ENCODE measurements around the gene ACAN.
"Not testable (repeated sequence)": the region's sequence is repeated elsewhere in the genome, so short reads cannot be mapped to it uniquely, and the experiment has no call there.

Gene ACAN

GRCh38 chr15:88904624-88905327, 101.5 kb downstream of the ACAN start:
- DNase-seq = peak; percentile 28

DNA sequence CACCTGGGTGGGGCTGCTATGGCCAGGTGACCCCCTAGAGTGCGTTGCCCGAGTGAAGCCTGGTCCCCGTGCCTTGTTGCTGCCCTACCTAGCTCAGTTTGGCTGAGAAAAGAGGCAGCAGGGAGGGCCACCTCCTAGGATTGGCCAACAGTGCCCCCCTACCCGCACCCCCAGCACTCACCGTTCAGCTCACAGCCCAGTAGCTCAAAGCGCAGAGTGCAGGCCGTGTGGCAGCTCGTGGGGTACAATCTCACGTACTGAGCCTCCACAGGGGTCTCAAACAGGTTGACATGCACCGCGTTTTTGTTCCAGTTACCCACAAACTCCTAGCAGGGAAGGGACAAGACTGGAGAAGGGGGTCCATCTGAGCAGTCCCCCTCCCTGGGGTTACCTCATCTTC, 102.3 kb downstream of the ACAN start:
- no peak for DNase-seq

DNA sequence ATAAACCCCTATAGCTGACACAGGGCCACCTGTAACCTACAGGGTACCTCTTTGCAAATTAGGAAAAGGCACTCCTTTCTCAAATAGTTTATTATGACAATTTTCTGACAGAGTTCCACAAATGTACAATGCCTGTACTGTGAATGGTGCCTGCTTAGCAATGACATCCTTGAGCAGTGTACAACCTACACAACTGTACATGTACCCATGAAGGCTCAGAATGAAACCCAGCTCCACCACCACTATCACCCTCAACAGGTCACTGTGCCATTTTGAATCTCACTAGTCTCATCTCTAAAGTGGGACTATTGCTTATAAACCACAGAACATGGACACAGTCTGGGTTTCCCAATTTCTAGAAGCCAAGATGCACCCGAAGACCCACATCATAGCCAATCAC, 102.9 kb downstream of the ACAN start:
- no peak for DNase-seq

DNA sequence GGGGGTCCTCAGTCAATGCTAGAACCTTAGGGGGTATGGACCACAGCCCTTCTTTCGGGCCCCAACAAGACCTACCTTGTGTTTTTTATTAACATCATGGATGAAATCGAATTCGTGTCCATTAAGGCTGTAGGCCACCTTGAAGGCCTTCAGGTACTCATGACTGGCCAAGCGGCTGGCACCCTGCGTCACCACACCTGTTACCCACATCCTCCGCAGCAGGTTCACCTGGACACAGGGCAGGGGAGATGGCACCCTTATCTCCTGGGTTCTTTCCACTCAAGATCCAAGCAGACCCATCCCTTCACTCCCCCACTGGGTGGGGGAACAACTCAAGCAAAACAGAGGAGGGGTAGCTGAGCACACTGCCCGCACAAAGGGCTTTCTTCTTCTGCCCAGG, 103.3 kb downstream of the ACAN start:
- DNase-seq = no peak

- DNase-seq = no peak
These were observed 103.9 kb downstream of the ACAN start for GRCh38 chr15:88907111-88907510.

GRCh38 chr15:88908123-88908522, 104.9 kb downstream of the ACAN start:
- no peak for DNase-seq

DNA sequence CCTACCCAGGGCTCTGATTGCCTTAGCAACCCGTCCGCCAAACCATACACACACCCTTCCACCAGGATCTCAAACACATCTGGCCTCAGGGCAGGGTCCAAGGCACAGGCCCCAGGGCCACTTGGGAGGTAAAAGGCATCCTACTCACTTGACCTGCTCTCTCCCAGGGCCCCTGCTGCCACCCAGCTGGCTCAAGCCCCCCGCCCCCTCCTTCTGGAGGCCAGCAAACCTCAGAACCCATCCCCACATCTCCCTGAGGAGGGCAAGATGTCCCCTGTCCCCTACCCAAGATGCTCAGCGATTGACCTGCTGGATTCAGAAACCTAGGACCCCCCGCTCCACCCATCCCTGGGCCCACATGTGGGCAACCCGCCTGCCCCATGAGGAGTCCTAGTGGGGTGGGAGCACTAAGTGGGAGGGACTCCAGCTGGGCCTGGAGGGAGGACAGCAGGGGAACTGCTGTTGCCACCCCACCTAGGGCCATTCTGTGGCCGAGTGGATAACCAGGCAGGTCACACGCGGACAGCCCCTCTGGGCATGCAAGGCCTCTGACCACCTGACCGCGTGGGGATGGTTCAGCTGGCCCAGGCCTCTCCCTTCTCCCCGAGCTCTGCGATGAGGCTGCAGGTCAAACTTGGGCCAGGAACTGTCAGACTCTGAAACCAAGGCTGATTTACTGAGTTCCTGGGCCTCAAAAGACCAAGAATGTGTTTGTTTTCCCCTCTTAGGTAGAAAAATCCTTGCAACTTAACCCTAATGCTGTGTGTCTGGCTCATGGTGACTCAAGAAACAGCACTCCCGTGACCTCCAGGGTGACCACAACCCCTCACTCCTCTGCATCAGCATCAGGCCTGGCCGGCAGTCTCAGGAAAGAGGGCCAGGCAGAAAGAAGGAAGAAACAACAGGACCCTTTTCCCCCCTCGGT, 105.7 kb downstream of the ACAN start:
- DNase-seq = no peak

GRCh38 chr15:88909956-88910831, 107.0 kb downstream of the ACAN start:
- no peak for DNase-seq

DNA sequence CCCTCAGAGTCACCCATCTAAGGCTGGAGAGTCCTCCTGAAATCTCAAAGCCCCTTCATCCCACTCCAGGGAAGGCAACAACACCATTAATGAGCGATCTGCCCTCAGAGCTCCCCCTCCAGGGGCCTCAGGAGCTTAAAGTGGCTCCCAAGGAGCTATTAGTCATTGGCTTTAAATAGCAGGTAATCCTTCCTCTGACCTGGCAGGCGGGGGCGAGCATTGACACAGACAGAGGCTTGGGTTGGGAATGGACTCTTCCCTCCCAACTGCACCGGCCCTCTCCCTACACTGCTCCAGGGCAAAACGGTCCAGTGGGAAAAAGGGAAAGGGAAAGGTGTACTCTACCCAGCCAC, 108.5 kb downstream of the ACAN start:
- DNase-seq = no peak

- DNase-seq = no peak
These were observed 109.3 kb downstream of the ACAN start for GRCh38 chr15:88912500-88912921.

DNA sequence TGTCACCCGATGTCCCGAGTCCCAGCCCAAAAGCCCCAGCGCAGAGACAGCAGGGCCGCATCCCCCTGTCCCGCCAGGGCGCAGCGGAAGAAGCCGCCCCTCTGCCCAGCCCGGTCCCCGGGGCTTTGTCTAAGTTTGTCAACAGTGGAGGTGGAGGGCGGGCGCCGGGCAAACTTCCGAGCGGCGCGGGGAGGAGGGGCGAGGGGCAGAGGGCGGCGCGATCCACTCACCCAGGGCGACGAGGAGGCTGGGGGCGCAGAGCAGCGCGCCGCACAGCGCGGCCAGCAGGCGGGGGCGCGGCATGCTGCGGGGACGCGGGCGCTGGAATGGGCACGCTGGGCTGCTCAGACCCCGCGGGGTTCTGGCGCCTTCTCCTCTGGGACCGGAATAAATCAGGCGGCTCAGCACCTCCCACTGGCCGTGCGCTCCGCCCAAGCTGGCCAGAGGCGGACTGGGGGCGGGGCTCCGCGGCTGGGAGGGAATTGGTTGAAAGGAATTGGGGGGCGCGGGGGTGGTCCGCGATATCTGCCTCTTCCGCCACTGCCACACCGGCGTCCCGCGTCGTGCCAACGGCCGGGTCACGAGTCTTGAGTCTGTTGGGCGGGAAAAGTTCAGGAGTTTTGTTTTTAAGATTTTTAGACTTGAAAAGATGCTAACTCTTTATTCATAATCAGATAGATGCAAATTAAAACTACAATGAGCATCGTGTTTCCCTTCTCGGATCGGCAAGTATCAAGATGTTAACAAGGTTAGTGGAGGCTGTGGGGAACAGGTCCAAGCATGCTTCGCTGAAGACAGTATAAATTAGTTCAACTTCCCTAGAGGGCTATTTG, 110.0 kb downstream of the ACAN start, which contains the start of gene MFGE8:
TSS of gene MFGE8 (minus strand) at position 363 of the 833 bp plus-strand sequence. CDS start at position 303, 60 bp downstream.
- no peak for DNase-seq

GRCh38 chr15:88913850-88914169, 110.6 kb downstream of the ACAN start:
- DNase-seq = no peak

- no peak for DNase-seq
These were observed 112.1 kb downstream of the ACAN start for GRCh38 chr15:88915354-88915753.

GRCh38 chr15:88917760-88918159, 114.5 kb downstream of the ACAN start:
- DNase-seq = no peak

- DNase-seq = no peak
These were observed 115.5 kb downstream of the ACAN start for GRCh38 chr15:88918738-88919137.

DNA sequence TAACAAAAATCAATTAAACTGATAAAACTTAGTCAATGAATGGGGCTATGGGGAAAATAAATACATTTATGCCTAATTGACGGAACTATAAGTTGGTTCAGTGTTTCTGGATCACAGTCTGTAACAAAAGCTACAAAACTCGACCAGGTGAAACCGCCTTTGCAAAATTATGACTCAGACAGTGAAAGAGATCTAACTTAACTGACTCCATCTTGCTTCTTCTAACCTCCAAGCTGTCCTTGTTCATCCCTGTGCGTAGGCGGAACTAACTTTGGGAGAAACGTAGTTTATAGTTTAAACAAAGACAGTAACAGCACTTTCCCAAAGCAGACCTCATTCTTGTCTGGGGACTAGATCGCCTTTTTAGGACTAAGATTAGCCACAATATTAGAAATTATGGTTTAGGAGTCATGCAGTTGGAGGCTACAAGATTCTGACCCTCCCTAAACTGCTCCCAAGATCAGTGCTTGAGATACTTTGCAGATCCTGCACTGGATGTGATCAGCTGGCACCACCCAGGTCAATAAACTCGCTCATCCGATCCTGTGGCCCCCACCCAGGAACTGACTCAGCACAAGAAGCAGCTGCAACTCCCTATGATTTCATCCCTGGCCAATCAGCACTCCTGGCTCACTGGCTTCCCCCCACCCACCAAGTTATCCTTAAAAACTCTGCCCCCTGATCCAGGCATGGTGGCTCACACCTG, 117.1 kb downstream of the ACAN start:
- no peak for DNase-seq

GRCh38 chr15:88920892-88921435, 117.7 kb downstream of the ACAN start:
- DNase-seq = not testable (repeated sequence)
